ENCODE measurements around the gene PRR12.
A peak's percentile ranks its signal among the peaks of the same experiment; 100 is the strongest.

PRR12 gene

GRCh38 chr19:49667473-49667872 is 76.5 kb downstream of the PRR12 start:
- peak overlapping the region; percentile 97 for H3K4me3 Mint-ChIP-seq
- H3K27me3 Mint-ChIP-seq (ENCODE audit: low read depth, poor library complexity): peaks cover 4% of the 10 kb centered on the region
- peak overlapping the region; percentile 41 for H3K27ac Mint-ChIP-seq
- H3K4me1 Mint-ChIP-seq: peaks cover 52% of the 10 kb centered on the region
- H3K9me3 Mint-ChIP-seq: no peaks in the 10 kb centered on the region
- H3K36me3 Mint-ChIP-seq (ENCODE audit: low read depth): peaks cover 25% of the 10 kb centered on the region
- no peak for TF ChIP-seq CTCF (IDR thresholded peaks at IDR 0.05)
- DNase-seq: no peak

- no peak for TF ChIP-seq CTCF (IDR thresholded peaks at IDR 0.05)
- Mint-ChIP-seq H3K4me1 (peaks cover 39% of the 10 kb centered on the region), H3K27ac (no peak overlapping the region), H3K4me3 (no peak overlapping the region), H3K9me3 (no peaks in the 10 kb centered on the region), H3K36me3 (ENCODE audit: low read depth) (peaks cover 25% of the 10 kb centered on the region), H3K27me3 (ENCODE audit: low read depth, poor library complexity) (peaks cover 4% of the 10 kb centered on the region)
- DNase-seq: no peak
These were observed 78.5 kb downstream of the PRR12 start for GRCh38 chr19:49669516-49669915.

DNA sequence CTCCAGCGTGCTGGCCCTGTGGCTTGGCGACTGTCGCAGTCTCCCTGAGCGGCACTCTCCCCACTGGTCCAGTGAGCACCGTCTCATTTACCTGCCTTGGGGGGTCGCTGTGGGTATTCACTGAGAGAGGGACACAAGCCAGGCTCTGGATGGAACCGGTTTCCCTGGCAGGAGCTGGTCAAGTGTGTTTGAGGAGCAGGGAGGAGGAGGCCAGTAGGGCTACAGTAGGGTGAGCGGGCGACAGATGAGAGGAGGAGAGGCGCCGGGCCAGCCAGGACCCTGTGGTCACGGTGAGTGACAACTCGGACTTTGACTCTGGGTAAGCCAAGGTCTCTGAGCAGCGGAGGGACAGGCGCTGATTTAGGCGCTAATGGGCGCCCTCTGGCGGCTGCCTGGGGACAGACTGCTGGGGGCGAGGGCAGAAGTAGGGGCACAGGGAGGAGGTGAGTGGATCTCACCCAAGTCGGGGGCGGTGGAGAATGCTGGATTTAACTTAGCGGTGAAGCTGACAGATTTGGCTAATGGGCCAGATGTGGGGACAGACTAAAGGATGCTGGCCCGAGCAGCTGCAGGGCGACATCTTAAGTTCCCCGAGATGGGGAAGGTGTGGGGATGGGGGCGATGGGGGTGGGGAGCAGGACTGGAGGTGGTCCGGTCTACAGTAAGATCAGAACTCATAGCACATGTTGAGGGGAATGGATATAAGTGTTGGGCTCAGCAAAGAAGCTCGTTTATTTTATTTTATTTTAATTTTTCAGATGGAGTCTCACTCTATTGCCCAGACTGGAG is 81.3 kb downstream of the PRR12 start:
- no peaks in the 10 kb centered on the region for H3K9me3 Mint-ChIP-seq
- peaks cover 13% of the 10 kb centered on the region for H3K4me1 Mint-ChIP-seq
- peak; percentile 89 for DNase-seq
- peak overlapping the region; percentile 83 for H3K27ac Mint-ChIP-seq
- H3K4me3 Mint-ChIP-seq: peak overlapping the region; percentile 43
- peaks cover 25% of the 10 kb centered on the region for H3K36me3 Mint-ChIP-seq (ENCODE audit: low read depth)
- peak; percentile 80 for TF ChIP-seq CTCF (IDR thresholded peaks at IDR 0.05)
- peaks cover under 1% of the 10 kb centered on the region for H3K27me3 Mint-ChIP-seq (ENCODE audit: low read depth, poor library complexity)

Data from nephron progenitor cell (in vitro differentiated cells).